ELR (cell line): ENCODE measurements around the gene POLE.

Experiments
- DNase-seq: peaks from one replicate; pipeline ENCODE4 v3.0.0-alpha.2; 2015; ENCODE audit warnings: low read depth

Gene POLE

DNA sequence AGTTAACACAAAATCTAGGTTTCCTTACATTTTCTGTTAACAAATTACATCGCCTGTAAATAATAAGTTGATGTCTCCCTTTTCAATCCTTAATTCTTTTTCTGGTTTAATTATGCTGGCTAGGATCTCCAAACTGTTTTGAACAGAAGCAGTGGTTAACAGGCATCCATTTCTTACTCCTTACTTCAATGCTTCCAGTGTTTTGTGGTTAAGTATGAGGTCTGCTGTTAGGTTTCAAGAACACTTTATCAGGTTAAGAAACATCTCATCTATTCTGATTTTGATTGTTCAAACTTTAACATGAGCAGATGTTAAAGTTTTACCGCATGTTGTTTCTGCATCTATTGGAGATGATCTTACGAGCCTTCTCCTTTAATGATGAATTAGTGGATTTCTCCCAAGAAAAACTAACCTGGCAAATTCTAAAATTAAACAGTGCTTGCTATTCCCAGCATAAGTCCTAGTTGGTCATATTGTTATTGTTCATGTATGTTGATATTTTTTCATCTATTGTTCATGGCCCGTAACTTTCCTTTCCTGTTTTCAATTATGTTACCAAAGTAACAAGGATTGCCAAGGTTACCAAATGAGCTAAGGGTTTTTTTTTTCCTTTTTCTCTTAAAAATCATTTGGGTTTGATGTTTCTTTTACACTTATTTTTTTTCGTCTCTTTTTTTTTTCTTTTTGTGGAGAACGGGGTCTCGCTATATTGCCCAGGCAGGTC, 33.4 kb downstream of the POLE start:
- DNase-seq, result no peak

DNA sequence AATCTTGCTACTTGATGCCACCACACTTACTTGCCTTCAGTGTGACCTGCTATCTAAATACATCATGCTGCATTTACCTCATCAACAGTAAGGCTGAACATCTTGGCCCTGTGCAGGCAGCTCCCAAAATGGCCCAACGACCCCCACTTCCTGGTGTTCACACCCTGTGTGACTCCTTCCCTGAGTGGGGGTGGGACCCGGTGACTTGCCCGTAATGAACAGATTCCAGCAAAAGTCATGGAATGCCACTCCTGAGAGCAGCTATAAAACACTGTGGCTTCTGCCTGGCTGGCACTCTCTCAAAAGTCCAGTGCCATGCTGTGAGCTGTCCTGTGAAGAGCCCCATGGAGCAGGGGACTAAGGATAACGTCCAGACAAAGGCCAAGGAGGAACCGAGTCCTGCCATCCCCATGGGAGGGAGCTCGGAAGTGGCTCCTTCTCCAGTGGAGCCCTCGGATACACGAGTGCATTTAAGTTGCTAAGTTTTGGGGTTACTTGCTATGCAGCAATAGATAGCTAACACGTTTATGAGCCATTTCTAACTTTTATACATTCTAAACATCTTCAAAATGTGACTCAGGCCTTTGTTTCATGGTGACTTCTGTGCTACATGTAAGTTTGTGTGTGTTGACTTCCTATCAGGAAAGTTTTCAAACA, 35.6 kb downstream of the POLE start:
- DNase-seq, result no peak

GRCh38 chr12:132649226-132649945, 37.8 kb downstream of the POLE start:
- no peak for DNase-seq

DNA sequence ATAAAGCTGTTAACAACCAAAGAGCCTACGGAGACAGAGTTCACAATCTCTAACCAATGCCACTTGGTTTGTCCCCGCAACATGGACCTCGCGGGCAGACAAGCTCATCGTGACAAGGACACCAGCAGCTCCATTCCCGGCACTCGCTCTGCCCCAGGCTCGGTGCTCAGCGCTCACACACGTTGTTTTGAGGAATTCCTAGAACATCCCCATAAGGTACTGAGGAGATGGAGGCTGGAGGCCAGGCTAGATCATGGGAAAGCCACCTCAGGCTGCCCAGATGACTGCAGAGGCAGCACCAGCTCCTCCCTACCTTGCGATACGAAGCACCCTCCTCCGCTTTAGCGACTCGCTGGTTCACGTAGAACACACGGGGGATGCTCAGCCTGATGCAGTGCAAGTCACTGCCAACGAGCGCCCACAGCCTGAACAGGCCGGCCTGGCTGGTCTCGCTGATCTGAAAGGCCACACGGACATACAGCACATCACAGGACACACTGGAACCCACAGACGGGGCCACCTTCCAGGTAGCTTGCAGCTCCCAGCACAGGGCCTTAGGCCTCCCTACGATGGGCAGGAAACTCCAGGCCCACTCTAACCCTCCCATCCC, 38.4 kb downstream of the POLE start:
- no peak for DNase-seq

DNA sequence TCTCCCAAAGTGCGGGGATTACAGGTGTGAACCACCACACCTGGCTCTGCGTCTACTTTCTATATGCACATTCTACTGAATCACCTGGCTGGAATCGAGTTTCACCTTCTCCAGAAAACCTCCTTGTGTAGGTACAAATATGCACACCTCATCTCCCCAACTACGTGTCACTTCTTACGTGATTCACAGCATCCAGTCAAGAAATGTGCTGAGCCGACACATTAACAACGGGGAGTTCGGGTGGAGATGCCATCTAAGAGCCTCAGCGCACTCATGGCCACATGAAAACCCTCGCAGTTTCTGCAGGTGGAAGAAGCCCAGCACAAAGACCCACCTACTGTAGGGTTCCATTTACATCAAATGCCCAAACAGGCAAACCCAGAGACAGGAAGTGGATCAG, 39.3 kb downstream of the POLE start:
- DNase-seq, result no peak

DNA sequence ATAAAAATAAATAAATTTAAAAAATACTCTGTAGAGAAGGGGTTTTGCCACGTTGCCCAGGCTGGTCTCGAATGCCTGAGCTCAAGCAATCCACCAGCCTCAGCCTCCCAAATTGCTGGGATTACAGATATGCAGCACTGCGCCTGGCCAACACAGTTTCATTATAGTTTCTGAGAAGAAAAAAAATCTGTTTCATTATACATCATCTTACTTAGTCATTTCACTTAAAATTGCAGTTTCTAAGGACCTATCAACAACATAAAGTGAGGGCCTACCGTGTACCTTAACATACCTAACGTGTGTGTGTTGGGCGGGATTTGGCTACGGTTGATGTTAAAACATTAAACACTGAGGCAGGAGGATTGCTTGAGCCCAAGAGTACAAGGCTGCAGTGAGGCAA, 40.3 kb downstream of the POLE start:
- no peak for DNase-seq

- DNase-seq, result no peak
Measured at GRCh38 chr12:132642846-132643835, 44.0 kb downstream of the POLE start.

- DNase-seq, result no peak
Measured at GRCh38 chr12:132641811-132642650, 45.1 kb downstream of the POLE start.

DNA sequence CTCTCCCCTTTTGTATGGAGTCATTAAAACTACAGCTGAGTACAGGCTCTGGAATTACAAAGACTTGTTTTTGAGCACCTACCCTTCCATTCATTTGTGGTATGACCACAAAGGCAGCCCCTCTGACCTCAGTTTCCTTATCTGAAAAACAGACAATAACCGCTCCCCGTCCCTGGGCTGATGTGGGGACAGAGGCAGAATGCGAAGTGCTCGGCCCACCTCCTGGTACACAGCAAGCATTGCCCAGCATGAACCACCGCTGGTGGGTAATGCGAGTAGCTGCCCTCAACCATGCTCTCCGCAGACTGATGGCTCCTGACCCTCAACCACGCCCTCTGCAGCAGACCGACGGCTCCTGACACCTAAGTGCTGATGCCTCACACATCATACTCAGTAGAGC, 46.2 kb downstream of the POLE start:
- no peak for DNase-seq

- DNase-seq, result no peak
Measured at GRCh38 chr12:132639956-132640520, 47.1 kb downstream of the POLE start.

DNA sequence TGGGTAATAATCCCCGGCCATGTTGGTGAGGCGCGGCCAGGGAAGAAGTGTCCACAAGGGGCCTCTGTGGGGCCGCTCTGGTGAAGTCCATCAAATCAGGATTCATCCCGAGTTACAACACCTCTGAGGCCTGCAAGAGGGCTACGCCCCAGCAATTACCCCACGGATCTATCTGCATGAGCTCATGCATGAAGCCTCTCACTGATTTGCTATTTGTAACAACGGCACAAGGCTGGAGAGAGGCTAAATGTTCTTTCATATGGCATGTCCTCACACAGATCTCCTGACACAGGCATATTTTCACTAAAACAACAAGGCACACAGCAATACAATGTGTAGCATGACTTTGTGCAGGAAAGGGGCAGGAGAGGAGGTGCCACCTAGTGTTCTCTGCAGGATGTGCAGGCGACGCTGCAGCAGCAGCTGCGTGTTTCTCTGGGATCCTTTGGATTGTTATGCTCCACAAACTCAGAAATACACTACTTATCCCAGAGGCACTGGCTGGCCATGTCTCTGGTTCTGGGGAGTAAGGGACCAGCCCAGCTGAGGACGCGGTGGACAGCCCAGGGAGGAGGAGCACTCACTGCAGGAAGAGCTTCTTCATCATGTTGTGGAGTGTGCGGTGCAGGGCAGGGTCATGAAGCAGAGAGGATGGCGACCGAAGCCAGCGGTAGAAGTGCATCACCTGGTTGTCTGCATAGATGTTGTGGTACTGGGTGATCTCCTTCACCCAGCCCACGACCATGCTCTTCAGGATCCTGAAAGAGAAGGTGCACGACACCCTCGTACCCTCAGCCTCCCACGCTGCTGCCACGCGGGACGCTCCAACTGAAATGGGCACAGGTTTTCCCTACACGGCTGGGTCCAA, 48.4 kb downstream of the POLE start:
- DNase-seq, result peak; percentile 50

DNA sequence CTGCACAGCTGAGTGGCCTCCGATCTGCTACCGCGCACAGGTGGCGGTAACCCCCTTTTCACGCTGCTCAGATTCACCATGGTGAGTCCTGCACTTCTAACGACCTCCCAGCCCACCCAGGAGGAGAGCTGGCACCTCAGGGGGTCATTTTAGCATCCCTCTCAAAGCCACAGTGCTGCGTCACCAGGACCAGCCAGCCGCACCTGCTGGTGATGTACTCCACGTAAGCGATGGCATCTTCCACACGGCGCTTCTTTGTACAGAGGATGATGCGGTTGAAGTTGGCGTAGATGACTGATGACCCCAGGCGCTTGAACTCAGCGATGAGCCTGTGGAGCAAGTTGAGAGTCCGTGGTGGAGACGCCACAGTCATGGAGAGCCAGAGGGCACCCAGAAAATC, 49.3 kb downstream of the POLE start:
- DNase-seq, result no peak

GRCh38 chr12:132635076-132635955, 51.8 kb downstream of the POLE start:
- DNase-seq, result no peak

DNA sequence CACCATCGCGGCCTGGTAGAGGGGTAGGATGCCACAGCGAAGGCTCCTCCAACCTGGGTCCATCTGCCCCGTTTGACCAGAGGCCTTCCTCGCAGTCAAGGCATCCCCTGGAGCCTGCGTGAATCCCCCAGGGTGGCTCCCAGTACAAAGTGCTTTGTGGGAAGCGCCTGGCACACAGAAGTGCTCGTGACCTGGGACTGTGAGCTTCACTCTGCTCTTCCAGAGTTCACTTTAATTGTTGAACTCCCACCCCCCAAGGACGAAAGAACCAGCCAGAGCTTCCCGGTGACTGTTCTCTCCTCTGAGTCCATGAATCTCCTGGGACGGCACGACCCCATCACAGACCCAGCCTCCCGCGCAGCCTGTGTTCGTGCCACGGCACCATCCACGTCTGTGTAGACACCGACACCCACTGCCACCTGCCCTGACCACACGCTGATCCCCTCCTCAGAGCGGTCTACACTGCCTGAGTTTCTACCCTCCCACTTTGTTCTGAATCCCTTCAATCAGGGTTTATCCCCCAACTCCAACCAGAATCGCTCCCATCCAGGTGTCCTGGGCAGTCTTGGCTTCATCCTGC, 52.6 kb downstream of the POLE start:
- no peak for DNase-seq

DNA sequence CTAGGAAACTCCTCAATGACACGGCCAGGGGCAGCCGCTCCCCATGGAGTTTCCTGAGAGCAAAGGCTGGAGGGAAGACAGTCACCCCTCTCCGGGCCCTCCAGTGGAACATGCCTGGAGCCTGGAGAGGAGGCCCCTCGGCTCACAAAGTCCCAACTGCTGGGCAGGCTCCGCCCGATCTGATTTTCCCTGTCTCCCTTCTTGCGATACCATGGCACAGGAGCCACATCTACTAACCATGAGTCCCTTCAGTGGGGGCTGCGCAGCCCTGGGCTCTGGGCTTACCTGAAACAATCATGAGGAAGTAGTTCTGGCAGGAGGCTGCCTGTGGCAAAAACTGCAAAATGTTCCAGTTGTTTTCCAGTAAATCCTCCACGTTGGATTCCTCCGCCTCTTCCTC, 53.2 kb downstream of the POLE start:
- DNase-seq, result no peak

DNA sequence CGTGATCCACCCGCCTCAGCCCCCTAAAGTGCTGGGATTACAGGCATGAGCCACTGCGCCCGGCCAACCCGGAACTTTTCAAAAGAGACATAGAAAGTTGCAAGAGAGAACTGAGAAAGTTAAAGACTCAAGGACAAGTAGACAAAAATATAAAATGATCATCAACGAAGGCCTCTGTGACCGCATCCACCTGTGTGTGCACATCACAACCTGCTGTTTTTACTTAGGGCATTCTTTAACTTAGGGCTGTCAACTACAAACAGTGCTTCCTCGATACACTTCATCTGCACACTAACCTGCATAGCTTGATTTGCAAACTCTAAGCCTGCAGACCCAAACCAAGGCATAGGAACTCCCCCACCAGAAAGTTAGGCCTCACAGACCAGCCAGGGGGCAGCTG, 53.7 kb downstream of the POLE start:
- no peak for DNase-seq

DNA sequence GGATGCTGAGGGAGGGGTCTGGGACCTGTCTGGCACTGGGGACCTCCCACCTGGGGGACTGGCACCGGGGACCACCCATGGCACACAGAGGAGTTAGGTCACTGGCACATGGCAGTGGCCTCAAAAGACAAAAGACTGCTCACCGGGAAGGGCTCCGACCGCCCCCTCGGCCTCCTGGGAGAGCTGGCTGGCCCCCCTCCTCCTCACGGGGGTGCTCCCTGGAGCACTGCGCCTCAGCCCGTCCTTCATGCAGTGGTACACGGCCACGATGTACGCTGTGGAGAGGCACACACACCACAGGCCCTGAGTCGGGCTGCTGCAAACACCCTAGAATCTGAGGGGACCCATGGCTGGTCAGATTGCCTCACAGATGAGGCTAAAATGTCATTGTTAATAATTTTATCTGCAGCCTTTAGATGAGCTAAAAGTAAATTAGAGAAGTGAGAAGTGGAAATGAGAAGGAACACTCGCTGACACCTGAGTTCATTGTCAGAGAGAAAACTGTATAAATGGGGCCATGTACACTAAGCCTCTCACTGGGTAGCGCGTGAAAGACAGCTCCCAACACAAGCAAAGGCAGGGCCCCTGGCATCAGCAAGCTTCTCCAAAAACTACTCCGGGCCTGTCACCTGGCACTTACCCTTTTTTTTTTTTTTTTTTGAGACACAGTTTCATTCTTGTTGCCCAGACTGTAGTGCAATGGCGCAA, 54.5 kb downstream of the POLE start:
- DNase-seq, result no peak
